Bronchial epithelial cell (primary cell): ENCODE data around the gene EEA1. TPM values are rescaled to one million over a fixed set of nuclear protein-coding genes. Genes with fewer than 3 reads are reported as not detected.

Source experiments
- DNase-seq: peaks from one replicate; pipeline ENCODE4 v3.0.0-alpha.2; 2010; ENCODE audit warnings: low read depth
- FAIRE-seq: peaks from 2 replicates; lab custom pipeline; 2011; peaks lifted over from hg19 to GRCh38; lab: Jason Lieb, UNC
- H3K27me3 ChIP-seq: 2 replicates; pipeline ENCODE4 v1.5.1; 2011; ENCODE audit warnings: low read length; ENCODE audit not compliant: control insufficient read depth, insufficient read depth
- H3K36me3 ChIP-seq: 2 replicates; pipeline ENCODE4 v1.5.1; 2011; ENCODE audit warnings: low read length; ENCODE audit not compliant: control insufficient read depth, insufficient read depth
- H3K4me3 ChIP-seq: 2 replicates; pipeline ENCODE4 v1.5.1; 2011; ENCODE audit warnings: mild to moderate bottlenecking, low read depth, low read length, control low read depth
- total RNA-seq: library from RNA; depleted of rRNA; stranded (reverse); fragments of >200 nt; gene quantifications from 2 replicates; pipeline ENCODE4 v1.2.1, GENCODE V29; 2014
- TF ChIP-seq, protein P1 (sequence below): IDR thresholded peaks from 2 replicates; pipeline ENCODE4 v1.5.1; 2011; ENCODE audit warnings: mild to moderate bottlenecking, moderate library complexity, low read length, control low read depth, inconsistent platforms; ENCODE audit not compliant: insufficient read depth, severe bottlenecking

The EEA1 gene
- total RNA-seq = 8.4 and 13.7 TPM in 2 replicates

DNA sequence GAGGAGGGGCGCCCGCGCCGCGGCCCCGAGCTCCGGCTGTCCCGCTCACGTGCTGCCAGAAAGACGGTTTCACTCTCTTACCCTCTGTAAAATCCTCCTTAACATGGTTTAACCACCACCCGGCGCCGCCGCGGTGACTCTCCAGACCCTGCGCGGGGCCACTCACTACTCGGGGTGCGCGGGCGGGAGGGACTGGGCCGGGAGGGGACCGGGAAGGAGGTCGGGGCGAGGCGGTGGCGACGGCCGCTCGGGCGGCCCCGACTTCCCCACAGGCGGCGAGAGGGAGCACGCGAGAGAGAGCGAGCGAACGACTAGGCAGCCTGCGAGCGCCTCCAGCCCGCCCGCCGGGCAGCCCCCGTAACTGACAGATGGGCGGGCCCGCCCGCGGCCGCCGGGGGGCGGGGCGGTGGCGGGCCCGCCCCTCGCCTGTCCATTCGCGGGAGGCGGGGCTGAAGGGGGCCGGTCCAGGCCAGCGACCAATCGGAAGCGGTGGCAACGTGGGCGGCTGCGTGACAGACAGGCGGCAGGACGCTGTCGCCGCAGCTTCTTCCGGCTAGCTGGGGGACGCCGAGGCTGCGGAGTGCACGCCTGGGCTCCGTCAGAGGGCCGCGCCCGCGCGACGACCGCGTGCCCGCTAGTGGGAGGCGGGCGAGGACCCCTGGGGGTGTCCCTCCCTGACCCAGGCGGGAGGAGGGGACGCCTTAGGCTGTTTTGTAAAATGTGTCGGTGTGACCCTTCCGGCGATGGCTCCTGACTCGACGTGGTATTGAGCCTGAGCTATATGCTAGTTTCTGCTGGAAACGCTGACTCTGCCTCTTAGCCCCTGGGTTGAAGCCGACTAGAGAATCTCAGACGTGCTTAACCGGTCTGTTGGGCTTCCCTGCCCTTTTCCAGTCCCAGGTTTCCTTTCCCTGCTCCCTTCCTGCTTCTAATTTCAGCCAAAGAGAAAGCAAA lies at the start of gene EEA1:
Gene EEA1 (minus strand): TSS at position 334 of the 954 bp plus-strand sequence. CDS start 229 bp downstream, at position 105.
- TF ChIP-seq, protein P1, sequence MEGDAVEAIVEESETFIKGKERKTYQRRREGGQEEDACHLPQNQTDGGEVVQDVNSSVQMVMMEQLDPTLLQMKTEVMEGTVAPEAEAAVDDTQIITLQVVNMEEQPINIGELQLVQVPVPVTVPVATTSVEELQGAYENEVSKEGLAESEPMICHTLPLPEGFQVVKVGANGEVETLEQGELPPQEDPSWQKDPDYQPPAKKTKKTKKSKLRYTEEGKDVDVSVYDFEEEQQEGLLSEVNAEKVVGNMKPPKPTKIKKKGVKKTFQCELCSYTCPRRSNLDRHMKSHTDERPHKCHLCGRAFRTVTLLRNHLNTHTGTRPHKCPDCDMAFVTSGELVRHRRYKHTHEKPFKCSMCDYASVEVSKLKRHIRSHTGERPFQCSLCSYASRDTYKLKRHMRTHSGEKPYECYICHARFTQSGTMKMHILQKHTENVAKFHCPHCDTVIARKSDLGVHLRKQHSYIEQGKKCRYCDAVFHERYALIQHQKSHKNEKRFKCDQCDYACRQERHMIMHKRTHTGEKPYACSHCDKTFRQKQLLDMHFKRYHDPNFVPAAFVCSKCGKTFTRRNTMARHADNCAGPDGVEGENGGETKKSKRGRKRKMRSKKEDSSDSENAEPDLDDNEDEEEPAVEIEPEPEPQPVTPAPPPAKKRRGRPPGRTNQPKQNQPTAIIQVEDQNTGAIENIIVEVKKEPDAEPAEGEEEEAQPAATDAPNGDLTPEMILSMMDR = peak; percentile 14
- Histone ChIP-seq H3K27me3 (no peaks in the 10 kb centered on the region), H3K36me3 (no peaks in the 10 kb centered on the region), H3K4me3 (peak within 1 kb of the TSS; percentile 53)
- DNase-seq (peak; percentile 88), FAIRE-seq (no peak)

DNA sequence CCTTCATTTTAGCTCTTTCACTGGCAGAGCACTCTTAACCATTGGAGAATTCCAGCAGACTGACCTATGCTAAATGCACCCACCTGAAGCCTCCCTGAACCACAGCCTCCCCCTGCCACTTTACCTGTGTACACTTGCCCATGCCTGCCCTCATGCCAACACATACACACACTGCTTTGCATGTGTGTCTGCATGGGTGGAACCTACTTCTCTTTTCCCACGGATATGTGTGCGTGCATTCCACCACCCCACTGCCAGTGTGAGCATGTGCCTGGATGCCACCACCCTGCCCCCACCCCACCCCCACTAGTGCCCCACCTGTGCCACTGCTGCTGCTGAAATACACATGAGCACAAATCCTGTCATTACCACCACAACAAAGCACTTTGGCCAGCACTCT lies 49.5 kb upstream of the EEA1 start:
- no peak overlapping the region for H3K4me3 ChIP-seq
- TF ChIP-seq, protein P1 = no peak
- DNase-seq (peak; percentile 78), FAIRE-seq (no peak)
- H3K27me3 ChIP-seq = no peaks in the 10 kb centered on the region
- H3K36me3 ChIP-seq = no peaks in the 10 kb centered on the region

DNA sequence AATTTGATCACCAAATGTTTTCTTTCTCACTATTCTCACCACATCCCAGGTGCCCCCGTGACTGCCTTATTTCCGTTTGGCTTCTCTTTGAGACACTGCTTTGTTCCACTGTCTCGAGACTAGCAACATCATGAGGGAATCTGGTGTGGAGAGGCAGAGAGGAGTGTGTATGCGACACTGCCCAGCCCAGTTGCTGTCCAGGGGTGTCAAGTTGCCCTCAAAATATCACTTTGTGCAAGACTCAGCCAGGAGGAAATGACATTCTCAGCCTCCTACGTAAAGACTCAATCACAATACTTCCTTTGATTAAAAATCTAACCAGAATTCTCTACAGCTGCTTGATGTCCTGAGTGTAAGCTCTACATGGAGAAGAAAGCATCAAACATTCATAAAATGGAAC lies 48.2 kb upstream of the EEA1 start:
- Histone ChIP-seq H3K4me3 (no peak overlapping the region), H3K36me3 (no peaks in the 10 kb centered on the region), H3K27me3 (no peaks in the 10 kb centered on the region)
- TF ChIP-seq, protein P1 = no peak
- FAIRE-seq (no peak), DNase-seq (no peak)

DNA sequence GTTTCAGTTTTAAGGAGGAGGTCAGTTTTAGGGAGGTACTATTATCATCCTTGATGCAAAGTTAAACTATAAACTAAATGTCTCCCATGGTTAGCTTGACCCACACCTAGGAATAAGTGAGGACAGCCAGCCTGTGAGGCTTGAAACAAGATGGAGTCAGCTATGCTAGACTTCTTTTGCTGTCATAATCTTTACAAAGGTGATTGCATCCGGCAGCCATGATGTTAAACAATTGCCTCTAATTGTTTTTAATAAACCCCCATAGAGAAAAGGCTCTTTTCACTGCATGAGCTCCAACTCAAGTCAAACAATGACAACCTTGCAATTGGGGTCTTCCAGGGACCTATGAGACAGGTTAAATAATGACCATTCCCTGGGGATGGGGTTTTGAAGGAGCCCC lies 45.7 kb upstream of the EEA1 start:
- Histone ChIP-seq H3K36me3 (no peaks in the 10 kb centered on the region), H3K27me3 (no peaks in the 10 kb centered on the region), H3K4me3 (no peak overlapping the region)
- DNase-seq = no peak
- no peak for FAIRE-seq
- TF ChIP-seq, protein P1 = no peak

- peak; percentile 100 for DNase-seq
- H3K27me3 ChIP-seq = no peaks in the 10 kb centered on the region
- TF ChIP-seq, protein P1 = no peak
- no peak overlapping the region for H3K4me3 ChIP-seq
- FAIRE-seq = peak; percentile 60
- no peaks in the 10 kb centered on the region for H3K36me3 ChIP-seq
Measured at GRCh38 chr12:92973614-92974013, 44.5 kb upstream of the EEA1 start.
